HG03039 (cell line): Measurements from ENCODE around the gene TBX10.
"Not testable (repeated sequence)": the region's sequence is repeated elsewhere in the genome, so short reads cannot be mapped to it uniquely, and the experiment has no call there.

ENCODE experiments used
- ATAC-seq: cut with Tn5 transposase; IDR thresholded peaks from one replicate; pipeline ENCODE4 v1.9.1; 2021; ENCODE audit warnings: mild to moderate bottlenecking, moderate library complexity; ENCODE audit not compliant: unreplicated experiment

The TBX10 gene

GRCh38 chr11:67639438-67639859 is at the start of gene TBX10:
Gene TBX10, minus strand, starts transcription at chr11:67639763. Its CDS starts 291 bp downstream, at chr11:67639472.
- ATAC-seq, result no peak

- ATAC-seq, result no peak
Measured at GRCh38 chr11:67689178-67689577, 49.6 kb upstream of the TBX10 start.

GRCh38 chr11:67687986-67688385 is 48.4 kb upstream of the TBX10 start:
- ATAC-seq, result no peak

DNA sequence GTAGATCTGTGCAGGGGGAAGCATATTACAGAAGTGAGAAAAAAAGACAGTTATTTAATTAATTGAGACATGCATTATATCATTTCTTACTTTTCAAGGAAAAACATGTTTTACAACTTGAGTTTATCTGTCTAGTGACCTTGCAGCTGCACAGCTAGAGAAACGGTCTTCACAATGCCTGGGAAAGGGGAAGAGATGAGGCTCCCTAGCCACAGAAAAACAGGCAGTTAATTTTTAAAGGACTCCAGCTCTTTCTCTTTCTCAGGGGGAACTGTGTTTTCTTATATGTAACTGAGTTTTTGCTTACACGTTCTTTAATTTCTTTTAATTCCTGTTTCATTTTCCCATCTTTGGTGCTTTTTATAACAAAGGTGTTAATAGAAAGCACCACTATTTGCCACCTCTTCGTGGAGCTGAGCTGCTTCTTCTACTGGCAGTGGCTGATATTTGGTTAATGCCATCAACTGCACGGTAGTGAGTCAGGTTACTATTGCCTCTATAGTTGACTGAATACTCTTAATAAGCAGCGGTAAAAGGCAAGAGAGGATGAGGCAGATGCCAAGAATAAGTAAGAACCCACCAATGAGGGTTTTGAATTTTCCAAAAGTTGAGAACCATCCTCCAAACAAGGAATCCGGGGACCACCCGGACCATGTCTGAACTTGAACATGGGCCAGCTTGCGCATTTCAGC is 46.2 kb upstream of the TBX10 start:
- ATAC-seq, result not testable (repeated sequence)

- ATAC-seq, result not testable (repeated sequence)
Measured at GRCh38 chr11:67682126-67683034, 42.8 kb upstream of the TBX10 start.

DNA sequence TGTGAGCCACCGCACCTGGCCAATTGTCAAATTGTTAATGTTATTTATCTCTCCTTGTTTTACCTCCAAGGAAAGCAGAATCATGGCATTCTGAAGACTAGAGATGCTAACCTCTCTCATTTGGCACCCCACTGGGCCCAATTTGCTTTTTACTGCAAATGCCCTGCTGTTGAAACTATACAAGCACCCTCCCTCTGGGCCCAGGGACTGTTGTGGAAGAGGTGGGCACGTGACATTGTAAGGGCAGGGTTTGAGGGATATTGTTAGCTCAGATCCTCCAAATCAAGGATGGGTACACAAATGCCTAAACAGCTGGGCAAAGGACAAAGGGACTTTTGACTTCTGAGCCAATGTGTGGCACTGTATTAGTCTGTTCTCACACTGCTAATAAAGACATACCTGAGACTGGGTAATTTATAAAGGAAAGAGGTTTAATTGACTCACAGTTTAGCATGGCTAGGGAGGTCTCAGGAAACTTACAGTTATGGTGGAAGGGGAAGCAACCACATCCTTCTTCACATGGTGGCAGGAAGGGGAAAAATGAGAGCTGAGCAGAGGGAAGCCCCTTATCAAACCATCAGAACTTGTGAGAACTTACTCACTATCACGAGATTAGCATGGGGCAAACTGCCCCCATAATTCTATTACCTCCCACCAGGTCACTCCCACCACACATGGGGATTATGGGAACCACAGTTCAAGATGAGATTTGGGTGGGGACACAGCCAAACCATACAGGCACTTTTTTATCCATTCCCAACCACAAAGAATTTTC is 41.3 kb upstream of the TBX10 start:
- ATAC-seq, result no peak

GRCh38 chr11:67675058-67675747 is 35.6 kb upstream of the TBX10 start:
- ATAC-seq, result no peak

DNA sequence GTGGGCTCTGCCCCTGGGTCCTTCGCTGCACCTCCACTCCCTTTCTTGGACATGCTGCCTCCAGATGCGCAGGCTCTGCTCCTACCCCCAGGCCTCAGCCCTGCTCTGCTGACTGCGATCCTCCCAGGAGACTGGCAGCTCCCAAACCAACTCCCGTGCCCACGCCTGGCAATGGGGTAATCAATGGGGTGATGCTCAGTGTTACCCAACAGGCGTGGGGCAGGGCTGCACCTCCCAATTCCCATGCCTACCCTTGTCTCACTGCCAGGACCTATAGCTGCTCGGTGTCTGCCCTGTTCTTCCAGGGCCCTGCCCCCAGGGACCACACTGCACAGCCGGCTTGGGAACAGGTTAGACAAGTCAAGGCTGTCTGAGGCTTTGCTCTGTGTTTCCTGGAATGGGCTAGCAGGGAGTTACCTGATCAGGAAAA is 34.9 kb upstream of the TBX10 start, which contains the start of gene ALDH3B2:
Gene ALDH3B2, minus strand, starts transcription at position 182 of the 430 bp plus-strand sequence. CDS start 7,688 bp downstream, outside the sequence.
- ATAC-seq, result no peak

- ATAC-seq, result no peak
Measured at GRCh38 chr11:67673902-67674301, 34.3 kb upstream of the TBX10 start.

DNA sequence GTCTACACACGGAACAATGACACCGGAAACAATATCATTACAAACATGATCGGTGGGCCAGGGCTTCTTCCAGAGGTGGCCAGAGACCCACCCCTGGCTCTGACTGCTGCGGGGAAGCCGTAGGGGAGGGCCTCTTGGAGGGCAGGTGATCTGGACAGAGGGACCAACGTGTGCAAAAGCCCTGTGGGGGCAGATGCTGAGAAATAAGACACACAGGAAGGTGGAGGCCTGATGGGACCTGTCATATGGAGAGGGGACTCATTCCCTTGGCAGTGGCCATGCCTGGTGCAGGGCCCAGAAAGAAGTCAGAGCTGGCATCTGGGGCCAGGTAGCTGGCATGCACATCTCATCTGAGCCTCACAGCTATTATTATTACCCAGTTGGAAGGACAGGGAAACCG is 33.8 kb upstream of the TBX10 start:
- ATAC-seq, result no peak

DNA sequence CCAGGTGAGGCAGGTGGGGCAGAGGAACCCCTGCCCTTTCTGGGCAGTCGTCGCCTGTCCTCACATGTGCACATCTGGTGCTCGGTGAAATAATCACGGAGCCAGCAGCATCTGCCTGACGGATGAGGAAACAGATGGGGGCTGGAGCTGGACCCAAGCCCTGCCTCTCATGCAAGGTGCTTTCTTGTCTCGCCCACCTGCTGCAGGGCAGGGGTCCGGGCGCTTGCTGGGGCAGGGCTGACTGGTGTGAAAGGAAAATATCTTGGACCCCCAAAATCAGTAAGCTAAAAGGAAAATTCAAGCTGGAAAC is 31.6 kb upstream of the TBX10 start:
- ATAC-seq, result no peak

DNA sequence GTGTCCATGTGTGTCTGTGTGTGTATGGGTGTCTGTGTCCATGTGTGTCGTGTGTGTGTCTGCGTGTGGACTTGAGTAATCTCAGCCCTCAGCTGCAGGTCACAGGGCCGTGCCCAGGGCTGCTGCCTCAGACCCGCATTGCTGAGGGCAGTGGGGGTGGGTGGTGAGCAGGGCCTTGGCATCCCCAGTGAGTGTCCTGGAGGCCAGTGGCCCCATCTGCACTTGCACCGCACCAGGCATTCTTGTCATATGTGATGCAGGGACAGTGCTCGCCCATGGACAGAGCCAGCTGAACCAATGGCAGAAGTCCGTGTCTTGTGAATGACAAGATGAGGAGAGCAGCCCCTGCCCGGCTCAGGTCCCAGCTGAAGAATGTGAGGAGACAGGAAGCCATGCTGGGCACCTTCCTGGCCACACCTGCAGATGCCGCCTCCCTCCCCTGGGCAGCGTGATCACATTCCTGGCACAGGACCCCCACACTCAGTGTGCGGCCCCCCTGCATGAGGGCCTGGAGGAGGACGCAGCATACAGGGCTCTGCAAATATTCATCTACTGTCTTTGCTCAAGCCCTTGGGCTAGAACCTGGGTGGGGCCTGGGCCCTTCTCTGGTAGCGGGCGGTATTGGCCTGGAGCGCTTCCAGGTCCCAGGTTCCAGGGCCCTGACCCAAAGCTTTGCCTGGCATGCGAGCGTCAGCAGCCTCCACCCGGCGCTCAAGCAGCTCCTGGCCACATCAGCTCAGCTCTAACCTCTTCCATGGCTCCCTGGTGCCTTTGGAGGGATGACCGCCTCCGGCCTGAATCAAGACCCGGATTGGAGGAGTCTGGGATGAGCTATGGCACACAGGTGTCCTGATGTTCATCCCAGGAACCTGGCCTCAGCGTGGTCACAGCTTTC is 31.0 kb upstream of the TBX10 start:
- no peak for ATAC-seq

- no peak for ATAC-seq
Measured at GRCh38 chr11:67668192-67668551, 28.6 kb upstream of the TBX10 start.

DNA sequence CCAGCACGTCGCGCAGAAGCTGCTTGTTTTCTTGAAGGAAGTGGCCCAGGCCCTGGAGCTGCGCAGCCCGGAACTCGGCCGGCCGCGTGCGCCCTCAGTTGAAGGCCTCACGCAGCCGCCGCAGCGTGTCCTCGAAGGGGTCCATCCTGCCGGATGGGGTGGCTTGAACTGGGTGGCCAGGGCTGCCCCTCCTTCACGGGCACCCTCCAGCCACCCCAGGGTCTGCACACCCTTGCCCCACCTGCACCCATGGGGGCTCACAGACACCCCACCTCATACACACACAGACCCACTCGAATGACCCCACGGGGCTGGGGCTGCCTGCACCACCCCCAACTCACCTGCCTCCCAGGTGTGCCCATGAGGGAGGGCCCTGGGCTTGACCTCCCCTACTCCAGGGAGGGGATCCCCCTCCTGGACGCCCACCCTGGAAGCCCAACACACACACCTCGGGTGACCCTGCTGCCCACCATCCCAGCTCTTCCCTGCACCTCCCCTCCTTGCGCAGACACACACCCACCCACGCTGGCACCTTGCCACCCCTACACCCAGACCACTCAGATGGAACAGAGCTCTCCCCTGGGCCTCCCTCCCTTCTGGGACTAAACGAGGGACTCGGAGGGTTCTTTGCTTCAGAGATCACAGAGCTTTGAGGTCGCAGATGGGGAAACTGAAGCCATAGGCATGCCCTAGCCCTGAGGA is 28.1 kb upstream of the TBX10 start:
- ATAC-seq, result no peak

- no peak for ATAC-seq
Measured at GRCh38 chr11:67666676-67667489, 27.3 kb upstream of the TBX10 start.

DNA sequence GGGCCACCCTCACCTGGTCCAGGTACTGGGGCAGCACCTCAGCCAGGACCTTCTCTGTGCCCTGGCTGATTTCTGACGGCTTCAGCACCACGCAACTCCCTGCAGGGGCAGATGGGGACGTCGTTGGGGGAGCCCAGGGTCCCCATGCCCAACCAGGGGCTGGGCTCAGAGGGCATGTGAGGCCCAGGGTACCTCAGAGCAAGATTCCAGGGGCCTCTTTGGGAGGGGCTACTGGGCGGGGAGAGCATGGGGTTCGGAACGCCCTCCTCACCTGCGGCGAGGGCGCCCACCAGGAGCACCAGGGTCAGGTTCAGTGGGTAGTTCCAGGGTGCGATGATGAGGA is 26.7 kb upstream of the TBX10 start:
- ATAC-seq, result no peak

GRCh38 chr11:67665541-67666302 is 26.2 kb upstream of the TBX10 start:
- no peak for ATAC-seq
